T-helper 9 cell (primary cell): ENCODE results near the gene MERTK.
A peak's percentile ranks its signal among the peaks of the same experiment; 100 is the strongest.
"Not testable (repeated sequence)": the region's sequence is repeated elsewhere in the genome, so short reads cannot be mapped to it uniquely, and the experiment has no call there.

Experiments
- DNase-seq: peaks from one replicate; pipeline ENCODE4 v3.0.0-alpha.2; 2020
- total RNA-seq, 2 donors: gene quantifications; one replicate each; lab custom pipeline; 2026; lab: John Stamatoyannopoulos, UW

Gene MERTK
- total RNA-seq = 0 to 0.91 reads per million in 2 donors

DNA sequence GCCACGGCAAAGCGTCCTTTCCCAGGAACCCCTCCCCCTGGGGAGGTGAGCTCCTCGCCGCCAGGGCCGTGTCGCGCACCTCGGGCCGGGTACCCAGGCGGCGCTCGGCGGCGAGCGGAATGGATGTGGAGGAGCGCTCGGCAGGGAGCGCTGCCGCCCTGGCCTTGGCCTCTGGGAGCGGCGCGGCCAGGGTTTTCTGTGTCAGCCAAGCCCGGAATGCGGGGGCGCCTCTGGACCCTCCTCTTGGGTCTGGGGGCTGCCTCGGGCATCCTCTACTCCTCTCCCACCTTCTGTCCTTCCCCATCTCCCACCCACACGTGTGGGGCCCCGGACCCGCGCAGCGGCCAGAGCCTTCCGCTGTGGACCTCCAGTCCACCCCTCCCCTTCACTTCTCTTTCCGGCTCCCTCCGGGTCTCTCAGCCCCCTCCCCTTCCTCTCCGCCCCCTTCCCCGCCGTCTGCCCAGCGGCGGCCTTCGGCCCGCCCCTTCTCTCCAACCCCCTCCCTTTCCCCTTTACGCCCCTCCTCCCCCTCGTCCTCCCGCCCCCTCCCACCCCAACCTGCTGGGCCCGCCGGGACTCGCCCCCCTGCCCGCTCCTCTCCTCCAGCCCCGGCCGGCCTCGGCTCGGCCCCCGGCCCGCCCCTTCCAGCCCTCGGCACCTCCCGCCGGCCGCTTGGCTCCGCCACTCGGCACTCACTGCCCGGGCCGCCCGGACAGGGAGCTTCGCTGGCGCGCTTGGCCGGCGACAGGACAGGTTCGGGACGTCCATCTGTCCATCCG, at the start of gene MERTK:
Gene MERTK (plus strand): TSS at position 684 of the 779 bp plus-strand sequence. CDS start 129 bp downstream, outside the sequence.
- DNase-seq = peak; percentile 31

DNA sequence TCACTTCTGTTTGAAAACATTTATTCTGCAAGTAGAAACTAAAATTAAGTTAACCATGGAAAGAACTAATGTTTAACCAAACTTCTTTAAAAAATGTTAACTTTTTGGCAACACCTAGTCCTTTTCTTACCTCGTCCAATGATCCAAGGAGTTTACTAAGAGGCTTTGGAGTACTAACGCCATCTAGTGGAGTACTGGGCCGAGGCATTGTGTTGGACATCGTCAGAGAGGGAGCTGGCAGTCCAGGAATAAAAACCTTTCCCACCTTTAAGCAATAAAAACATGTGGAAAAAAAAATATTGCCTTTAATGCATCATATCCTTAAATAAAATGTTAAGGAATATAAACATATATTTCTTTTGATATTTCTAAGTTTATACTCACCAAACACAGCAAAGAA, 47.8 kb upstream of the MERTK start:
- DNase-seq = peak; percentile 1

DNA sequence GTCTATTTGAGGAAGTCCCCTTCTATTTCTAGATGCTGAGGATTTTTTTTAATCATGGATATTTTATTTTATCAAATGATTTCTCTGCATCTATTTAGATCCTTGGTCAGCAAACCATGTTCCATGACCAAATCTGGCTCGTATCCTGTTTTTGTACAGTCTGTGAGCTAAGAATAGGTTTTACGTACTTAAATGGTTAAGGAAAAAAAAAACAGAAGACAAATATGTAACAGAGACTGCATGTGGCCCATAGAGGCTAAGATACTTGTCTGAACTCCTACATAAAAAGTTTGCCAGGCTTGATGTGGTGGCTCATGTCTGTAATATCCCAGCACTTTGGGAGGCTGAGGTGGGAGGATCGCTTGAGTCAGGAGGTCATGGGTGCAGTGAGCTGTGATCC, 45.9 kb upstream of the MERTK start:
- DNase-seq = not testable (repeated sequence)

DNA sequence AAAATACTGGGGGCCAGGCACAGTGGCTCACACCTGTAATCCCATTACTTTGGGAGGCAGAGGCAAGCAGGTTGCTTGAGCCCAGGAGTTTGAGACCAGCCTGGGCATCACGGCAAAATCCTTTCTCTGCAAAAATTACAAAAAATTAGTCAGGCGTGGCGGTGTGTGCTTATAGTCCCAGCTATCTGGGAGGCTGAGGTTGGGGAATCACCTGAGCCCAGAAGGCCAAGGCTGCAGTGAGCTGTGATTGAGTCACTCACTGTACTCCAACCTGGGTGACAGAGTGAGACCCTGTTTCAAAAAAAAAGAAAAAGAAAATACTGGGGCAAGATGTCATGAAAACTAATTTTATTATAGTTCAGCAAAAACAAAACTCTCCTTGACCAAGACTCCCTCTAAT, 38.4 kb upstream of the MERTK start:
- not testable (repeated sequence) for DNase-seq

DNA sequence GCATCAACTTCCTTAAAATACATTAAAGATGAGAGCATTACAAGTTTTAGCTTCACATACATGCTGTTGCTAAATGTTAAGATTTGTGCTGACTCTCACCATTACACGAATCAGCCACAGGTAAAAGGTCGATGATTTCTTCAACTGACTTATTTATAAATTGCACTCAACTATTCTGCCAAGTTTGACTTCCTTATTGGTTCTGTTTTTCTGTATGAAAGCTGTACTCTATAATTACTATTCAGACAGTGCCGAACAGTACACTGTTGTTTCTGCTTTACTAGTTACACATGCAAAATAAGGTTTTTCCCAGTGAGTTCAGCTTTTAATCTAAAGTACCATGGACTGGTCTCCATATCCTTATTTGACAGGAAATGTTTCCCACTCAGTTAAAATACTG, 33.3 kb upstream of the MERTK start:
- not testable (repeated sequence) for DNase-seq

DNA sequence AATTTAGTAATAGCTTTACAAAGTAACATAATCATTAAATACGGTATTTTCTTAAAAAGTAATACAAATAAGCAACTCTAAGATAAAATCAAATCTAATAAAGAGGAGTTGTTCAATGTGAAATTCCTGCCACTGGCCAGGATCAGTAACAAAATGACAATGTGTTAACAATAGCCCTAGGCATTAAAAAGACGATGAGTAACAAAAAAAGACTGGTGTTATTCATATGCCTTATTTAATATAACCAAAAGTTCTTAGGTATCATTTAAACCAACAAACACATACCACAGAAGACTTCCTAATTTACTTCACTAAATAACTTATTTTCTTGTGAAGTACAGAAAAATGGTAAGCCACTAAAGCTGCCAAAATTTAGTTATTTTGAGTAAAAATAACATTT, 25.6 kb upstream of the MERTK start:
- not testable (repeated sequence) for DNase-seq

DNA sequence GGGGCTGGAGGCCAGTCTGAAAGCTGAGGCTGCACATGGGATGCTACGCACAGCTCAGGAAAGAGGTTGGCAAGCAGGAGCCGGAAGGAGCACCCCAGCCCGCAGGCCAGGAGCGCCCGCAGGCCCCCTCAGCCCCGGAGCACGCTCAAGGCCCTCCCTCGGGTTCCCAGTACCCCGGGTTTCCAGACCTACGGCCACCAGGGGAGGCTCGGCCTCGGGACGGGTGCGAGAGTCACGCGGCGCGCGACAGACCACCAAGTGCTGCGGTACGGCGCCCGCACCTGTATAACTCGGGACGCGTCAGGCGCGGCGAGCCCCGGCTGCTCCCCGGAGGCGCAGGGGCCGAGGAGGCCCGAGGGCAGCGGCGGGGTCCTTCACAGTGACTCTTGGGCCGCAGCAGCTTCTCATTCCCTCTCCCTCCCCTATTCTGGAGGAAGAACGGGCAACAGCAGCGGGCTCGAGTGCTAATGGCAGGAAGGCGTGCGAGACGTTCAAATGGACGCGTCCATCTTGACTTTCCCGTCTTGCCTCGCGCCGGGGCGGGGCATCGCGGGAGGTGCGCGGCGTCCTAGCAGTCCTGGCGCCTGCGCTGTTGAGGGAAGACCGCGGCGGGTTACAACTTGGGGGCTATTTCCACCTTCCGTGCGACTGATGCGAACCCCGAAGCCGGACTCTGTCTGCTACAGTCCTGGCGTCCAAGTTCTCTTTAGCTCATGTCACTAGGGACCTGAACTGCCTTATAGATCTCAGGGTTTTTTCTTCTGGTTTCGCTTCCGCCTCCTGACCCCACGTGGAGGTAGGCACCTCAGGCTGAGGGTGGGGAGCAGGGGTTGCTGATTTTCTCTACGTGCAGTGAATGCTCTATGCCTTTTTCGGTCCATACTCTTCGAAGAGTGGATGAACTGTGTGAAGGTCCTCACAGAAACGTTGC, 14.5 kb upstream of the MERTK start, which contains the start of gene ANAPC1:
Gene ANAPC1 (minus strand): TSS at position 533 of the 931 bp plus-strand sequence. CDS start 3,368 bp downstream, outside the sequence.
- peak; percentile 77 for DNase-seq

DNA sequence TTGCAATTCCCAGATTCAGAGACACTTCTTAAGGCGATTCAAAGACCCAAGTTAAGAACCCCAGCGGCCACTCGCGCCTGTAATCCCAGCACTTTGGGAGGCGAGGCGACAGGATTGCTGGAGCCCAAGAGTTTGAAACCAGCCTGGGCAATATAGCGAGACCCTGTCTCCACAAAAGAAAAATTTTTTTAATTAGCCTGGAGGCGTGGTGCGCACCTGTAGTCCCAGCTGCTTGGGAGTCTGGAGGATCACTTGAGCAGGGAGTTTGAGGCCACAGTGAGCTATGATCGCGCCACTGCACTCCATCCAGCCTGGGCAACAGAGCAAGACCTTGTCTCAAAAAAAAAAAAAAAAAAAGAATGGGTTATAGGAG, 13.8 kb upstream of the MERTK start:
- no peak for DNase-seq

DNA sequence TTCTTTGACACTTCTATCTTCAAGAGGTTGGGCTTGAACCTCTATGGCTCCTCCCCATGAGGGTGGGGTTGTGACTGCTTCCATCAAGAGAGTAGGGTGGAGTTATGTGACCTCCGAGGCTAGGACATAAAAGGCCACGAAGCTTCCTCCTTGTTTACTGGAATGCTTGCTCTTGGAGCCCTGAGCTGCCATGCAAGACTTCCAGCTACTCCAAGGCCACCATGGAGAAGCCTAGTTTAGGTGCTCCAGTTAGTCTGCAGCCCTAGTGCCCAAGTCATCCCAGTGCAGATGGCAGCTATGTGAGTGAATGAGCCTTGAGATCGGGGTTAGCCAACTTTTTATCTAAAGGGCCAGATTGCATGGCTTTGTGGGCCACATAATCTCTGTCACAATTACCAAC, 2.4 kb upstream of the MERTK start:
- no peak for DNase-seq

DNA sequence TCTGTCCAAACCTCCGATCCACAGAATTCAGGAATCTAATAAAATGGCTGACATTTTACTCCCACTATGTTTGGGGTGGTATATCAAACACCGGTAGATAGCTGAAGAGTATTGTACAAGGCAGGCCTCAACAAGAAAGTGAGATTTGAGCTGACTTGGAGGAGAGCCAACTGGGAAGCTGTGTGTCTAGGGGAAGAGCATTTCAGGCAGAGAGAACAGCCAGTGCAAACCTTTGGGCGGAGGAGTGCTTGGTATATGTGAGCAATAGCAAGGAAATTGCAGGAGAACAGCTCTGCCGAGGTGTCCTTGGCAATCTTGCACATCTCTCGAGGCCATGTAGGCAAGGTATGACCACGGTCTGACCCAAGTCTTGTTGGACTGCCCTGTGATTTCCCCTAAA, 1.8 kb upstream of the MERTK start:
- DNase-seq = no peak

DNA sequence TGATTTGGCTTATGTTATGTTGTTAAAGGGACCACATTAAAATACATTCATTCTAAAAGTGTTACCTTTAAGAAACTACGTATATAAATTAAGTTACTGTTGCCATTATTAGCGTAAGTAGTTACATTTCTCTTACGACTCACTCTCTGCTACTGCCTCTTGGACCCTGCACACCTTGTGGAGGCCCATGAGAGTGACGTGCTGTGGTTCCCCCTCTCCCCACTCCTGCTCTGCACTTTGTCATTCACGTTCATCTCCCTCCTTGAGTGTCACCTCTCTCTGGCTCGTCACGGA, 830 bp upstream of the MERTK start:
- DNase-seq = no peak

DNA sequence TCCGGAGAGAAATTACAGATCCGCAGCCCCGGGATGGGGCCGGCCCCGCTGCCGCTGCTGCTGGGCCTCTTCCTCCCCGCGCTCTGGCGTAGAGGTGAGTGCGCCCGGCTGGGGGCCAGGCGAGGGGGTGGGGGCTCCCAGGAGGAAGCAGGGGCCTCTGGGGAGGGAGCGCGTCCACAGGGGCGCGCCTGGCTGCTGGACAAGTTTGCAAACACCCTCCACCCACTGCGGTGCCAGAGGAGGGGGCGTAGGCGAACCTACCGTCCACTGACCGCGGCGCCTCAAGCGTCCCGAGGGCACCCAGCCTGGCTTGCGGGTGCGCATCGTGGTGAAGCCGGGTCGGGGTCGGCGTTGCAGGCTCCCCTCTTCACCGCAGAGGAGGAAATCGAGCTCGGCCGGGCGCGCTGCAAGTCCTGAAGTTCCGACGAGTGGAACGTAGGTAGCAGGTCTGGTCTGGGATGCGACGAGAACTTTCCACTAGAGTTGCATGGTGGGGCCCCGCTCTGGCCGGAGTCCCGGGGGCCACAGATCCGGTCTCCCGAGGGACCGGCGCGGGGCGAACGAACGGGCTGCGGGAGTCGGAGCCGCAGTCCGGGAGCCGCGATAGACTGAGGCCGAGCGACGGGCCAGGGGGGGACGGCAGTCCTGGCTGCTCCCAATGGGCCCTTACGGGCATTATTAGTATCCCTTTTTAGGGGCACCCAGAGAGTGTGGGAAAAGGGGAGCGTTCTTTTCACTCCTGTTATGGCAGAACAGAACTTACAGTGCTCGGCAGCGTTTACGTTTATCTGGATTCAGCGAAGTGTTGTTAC, 502 bp downstream of the MERTK start:
- DNase-seq = peak; percentile 6

DNA sequence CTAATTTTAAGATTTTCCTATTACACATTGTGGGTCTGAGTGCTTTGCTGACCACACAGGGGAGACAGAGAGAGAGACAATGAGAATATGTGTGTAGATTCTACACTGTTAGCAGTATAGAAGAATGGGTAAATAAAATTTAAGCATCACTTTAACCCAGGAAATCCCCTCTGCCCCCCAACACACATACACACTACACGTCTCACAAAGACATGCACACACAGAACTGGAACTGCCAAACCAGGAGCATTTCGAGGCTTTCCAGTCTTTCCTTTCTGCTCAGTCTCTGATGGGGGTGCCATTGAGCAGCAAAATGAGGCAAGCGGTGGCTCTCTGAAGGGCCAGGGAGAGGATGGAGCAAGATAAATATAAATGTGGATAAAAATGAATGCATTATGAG, 2.5 kb downstream of the MERTK start:
- DNase-seq = no peak

DNA sequence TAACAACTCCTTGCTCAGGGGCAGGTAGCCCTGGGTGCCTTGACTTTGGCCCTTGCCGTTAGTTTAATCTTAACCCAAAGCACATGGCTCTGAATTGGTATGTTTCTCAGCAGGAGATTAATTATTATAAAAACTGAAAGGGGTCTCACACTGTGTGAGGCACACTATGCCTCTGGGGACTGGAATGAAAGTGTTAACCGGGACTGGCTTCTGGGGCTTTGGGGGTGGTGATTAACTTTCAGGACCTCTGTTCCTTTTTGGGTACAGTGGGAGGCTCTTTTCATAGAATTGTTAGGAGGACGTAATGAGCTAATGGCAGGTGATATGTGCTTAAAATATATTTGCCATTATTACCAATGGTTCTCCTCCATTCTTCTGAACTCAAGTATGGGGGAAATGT, 5.1 kb downstream of the MERTK start:
- DNase-seq = no peak

DNA sequence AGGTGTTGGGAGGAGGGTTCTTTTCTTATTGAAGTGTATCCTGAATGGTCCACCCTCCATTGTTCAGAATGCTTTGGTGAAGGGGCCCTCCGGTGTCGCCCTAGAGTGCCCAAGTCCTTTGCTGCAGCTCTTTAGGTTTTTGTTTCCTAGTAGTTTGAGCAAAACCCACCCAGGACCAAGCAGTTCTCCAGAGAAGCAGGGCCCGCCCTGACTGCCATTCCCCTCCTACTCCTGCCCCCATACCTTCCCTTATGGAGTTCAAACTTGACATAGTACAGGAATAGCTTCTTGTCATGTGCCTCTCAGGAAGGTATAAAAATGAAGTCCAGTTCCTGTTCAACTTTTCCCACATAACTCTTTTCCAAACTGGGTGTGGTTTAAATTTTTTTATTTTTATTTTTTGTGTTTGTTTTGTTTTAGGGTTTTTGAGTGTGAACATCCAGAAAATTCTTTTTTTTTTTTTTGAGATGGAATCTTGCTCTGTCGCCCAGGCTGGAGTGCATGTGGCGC, 5.6 kb downstream of the MERTK start:
- no peak for DNase-seq

DNA sequence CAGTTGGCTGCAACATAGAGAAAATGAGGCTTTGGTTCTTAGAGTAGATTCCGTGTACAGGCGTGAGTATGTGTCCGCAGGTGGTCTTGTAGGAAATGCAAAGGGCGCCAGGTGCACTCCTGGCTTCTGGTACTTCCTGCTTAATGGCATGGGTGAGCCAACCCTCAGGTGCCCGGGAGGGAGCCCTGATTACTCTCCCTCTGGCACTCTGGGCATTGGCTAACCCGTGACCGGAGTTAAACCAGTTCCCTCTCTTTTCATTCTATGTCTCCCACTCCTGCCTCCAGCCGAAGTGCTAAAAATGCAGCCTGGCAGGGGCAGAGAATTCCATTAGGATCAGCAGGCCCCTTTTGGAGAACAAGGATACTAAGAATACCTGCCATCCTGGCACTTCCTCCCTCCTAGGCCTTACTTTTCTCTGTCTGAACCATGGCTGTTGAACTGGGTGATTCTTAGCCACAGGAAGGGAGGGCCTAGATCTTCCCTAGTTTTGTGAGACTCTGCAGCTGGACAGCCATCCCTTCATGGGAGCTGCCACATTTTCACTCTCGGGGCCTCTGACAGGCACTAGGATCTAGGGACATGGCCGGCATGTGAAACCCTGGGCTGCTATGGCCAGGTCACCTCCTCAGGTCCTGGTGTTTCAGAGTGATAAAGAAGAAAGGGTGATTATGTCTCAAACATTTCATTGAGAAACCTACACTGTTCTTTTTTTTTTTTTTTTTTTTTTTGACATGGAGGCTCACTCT, 6.5 kb downstream of the MERTK start:
- no peak for DNase-seq

DNA sequence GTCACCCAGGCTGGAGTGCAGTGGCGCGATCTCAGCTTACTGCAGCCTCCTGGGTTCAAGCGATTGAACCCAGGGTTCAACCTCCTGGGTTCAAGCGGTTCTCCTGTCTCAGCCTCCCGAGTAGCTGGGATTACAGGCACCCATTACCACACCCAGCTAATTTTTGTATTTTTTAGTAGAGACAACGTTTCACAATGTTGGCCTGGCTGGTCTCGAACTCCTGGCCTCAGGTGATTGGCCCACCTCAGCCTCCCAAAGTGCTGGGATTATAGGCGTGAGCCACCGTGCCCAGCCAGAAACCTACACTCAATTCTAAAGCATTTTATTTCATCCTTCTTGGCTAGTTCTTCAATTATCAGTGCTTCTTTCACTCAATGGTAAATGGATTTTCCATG, 7.1 kb downstream of the MERTK start:
- DNase-seq = not testable (repeated sequence)

DNA sequence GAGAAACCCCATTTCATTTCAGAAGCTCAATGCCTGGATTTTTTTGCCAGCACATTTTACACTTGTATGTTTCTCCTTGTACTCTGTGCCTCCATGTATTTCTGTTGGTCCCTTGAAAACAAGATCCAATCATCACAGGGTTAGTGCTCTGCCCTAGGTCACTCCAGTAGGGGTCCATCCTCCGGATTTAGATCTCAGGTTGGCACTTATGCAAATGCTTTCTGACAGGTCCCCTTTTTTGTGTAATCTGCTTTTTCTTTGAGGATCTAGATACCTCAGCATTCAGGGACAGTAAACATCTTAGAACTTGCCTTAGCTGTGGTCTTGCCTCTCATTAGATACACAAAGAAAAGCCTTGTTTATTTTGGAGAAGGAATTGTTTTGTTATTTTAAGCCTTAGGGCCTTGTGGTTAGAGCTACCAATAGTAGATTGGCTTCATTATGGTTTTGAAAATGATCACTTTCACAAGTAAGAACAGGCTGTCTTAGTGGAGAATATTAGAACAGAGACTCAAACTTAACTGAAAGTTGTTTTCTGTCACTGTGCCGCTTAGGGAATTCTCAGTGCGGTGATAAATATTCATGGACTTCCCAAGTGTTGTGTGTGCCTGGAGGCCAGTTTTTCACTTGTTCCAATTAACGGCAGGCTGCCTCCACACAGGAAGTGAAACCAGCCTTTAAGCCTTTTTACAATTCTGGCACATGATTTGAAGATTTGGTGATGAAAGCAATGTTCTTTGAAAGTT, 7.8 kb downstream of the MERTK start:
- no peak for DNase-seq

DNA sequence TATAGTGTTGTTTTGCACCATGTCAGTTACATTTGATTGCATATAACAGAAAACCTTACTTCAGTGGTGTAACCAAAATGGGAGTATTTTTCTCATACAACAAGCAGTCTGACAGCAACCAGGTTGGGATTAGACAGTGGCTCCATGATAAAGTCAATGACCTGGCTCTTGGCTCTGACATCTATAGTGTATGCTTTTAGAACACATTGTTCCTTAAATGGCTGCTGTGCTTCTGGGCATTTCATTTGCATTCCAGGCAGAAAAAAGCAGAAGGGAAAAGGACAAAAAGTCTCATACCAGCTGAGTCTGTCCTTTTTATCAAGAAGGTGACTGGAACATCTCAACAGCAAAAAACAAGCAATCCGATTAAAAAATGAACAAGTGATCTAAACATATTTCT, 10.2 kb downstream of the MERTK start:
- DNase-seq = no peak

DNA sequence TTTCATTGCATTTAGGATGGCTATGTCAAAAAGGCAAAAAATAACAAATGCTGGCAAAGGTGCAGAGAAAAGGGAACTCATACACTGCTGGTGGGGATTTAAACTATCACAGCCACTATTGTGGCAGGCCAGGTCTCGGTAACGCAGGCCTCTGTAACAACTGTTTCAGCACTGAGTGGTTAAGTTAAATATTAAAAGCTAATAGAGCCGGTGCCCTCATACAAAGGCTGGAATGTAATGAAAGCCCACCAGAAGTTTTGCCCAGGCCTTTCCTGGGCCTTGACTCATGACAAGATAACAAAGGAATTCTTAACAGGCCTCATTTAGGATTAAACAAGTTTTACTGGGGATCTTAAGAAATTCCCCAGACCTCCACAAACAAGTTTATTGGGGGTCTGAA, 10.7 kb downstream of the MERTK start:
- no peak for DNase-seq

DNA sequence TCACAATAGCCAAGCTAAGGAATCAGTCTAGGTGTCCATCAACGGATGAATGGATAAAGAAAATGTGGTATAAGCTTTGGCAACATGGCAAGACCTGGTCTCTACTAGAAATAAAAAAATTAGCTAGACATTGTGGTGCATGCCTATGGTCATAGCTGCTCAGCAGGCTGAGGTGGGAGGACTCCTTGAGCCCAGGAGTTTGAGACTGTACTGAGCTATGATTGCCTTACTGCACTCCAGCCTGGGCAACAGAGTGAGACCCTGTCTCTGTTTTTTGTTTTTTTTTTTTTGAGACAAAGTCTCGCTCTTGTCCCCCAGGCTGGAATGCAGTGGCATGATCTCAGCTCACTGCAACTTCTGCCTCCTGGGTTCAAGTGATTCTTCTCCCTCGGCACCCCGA, 11.6 kb downstream of the MERTK start:
- DNase-seq = not testable (repeated sequence)
